GM19328 (cell line): ENCODE results near the gene THY1.
"Not testable (repeated sequence)": the region's sequence is repeated elsewhere in the genome, so short reads cannot be mapped to it uniquely, and the experiment has no call there.

Experiments
- ATAC-seq: cut with Tn5 transposase; IDR thresholded peaks from one replicate; pipeline ENCODE4 v1.9.1; 2021; ENCODE audit warnings: mild to moderate bottlenecking, moderate library complexity; ENCODE audit not compliant: unreplicated experiment

THY1 gene

DNA sequence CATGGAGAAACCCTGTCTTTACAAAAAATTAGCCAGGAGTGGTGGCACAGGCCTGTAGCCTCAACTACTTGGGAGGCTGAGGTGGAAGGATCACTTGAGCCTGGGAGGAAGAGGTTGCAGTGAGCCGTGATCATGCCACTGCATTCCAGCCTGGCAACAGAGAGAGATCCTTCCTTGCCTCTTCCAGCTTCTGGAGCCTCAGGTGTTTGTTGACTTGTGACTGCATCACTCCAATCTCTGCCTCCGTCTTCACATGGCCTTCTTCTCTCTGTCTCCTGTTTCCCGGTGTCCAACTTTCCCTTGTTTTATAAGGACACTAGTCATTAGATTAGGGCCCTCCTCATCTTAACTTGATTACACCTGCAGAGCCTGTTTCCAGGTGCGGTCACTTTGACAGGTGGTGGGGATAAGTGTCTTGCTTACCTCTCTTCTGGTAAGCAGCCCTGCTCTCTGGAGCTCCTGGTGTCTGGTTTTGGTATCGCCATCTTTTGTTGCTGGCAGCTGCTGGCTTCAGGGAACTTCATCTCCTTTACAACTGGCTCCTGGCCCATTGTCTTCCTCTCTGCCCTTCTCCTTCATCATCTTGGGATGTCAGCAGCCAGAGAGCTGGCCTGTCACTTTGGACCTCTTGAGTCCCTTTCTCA, 33.2 kb downstream of the THY1 start:
- ATAC-seq, result no peak

DNA sequence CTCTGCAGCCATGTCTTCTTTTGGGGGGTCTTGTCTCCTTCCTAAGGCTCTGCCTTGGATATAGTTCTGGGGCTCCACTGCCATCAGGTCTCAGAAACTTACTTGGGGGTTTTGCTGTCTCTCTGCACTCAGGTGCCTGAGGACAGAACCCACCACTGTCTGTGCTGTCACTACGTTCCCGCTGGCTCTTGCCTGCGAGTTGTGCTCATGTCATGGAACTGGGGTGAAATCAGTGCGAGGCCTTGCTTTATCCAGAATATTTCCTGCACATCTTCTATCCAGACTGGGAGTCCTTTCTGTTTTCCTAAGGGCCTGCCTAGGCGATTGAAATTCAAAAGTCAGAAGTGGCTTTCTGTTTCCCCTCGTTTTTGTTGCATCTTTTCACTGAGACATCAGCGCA, 34.9 kb downstream of the THY1 start:
- no peak for ATAC-seq

DNA sequence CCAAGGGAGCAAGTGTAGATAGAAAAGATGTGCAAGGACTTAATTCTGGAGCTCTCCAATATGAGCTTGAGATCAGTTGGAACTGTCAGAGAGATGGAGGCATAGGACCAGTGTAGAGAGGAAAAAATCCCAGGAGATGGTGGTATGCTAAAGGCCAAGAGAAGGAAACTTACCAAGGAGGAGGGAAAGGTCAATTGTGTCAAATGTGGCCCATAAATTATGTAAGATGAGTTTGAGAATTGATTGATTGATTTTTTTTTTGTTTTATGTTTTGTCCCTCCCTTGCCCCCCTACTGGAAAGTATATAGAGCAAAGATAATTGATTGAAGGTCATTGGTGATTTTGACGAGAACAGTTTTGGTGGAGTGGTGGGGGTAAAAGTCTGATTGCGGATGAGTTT, 38.6 kb downstream of the THY1 start:
- no peak for ATAC-seq

DNA sequence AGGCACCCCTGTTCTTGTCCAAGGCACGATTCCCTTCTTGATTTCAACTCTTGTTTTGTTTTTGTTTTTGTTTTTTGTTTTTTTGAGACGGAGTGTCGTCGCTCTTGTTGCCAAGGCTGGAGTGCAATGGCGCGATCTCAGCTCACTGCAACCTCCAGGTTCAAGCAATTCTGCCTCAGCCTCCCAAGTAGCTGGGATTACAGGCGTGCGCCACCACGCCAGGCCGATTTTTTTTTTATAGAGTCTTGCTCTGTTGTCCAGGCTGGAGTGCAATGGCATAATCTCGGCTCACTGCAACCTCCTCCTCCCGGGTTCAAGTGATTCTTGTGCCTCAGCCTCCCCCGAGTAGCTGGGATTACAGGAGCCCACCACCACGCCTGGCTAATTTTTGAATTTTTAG, 40.5 kb downstream of the THY1 start:
- not testable (repeated sequence) for ATAC-seq

- no peak for ATAC-seq
Observed at GRCh38 chr11:119382101-119382500, 40.9 kb downstream of the THY1 start.

GRCh38 chr11:119381181-119381988, 41.6 kb downstream of the THY1 start, which contains the start of gene USP2:
TSS of gene USP2 (minus strand) at chr11:119381690. CDS start at chr11:119373480, 8,210 bp downstream.
- peak; percentile 92 for ATAC-seq

GRCh38 chr11:119380827-119381180, 42.2 kb downstream of the THY1 start:
- no peak for ATAC-seq

- ATAC-seq, result no peak
Observed at GRCh38 chr11:119380160-119380826, 42.7 kb downstream of the THY1 start.

DNA sequence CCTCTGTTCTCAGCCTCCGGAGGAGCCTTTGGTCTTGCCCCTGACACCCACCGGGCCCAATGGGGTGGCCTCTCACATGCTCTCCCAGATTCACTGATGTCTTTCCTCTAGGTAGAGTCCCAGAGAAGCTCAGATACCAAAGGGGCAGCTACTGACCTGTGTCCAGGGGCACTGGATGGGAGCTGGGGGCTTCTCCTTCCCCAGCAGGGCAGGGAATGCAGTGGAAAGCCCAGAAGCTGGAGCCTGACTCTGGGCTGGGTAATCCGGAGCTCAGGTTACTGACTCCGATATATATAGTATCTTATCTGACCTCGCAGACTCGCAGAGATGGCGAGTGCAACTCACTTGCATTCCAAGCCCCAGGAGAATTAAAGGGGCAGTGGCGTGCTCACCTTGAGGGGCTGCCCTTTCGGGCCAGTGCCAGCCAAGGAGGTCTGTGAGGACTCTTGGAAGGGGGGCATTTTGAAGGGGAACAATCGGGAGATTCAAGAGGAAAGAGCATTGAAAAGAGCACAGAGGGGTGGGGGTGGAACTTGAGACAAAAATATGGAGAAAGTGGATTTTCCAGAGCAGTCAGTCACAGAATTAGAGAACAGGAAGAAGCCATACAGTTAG, 44.0 kb downstream of the THY1 start:
- no peak for ATAC-seq

- no peak for ATAC-seq
Observed at GRCh38 chr11:119377961-119378667, 44.9 kb downstream of the THY1 start.

- no peak for ATAC-seq
Observed at GRCh38 chr11:119377112-119377901, 45.7 kb downstream of the THY1 start.

DNA sequence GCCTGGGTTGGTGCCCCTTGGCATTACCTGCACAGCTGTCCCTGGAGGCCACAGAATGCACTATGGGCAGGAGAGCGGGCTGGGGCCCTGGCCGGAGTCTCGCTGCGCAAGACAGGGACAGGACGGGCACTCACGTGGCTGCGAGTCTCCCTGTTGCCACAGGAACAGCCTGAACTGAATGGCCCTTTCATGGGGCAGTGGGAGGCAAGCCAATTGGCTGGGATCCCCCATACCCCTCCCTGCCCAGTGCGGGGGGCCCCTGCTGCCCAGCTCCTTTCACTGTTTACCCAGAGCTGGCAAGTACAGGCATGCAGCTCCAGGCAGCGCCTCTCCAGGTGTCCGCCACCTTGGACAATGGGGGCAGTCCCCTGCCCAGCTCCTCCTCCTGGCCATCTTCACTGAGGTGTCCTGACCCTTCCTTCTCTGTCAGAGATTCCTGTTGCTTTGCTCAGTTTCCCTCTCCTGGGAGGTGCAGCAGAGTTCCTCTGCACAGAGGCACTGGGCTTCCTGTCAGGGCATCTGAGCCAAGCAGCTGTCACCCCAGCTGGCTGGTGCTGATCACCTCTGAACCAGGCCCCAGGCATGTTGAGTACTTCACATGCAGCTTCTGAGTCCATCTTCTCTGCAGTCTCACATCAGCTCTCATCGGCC, 46.6 kb downstream of the THY1 start:
- no peak for ATAC-seq

DNA sequence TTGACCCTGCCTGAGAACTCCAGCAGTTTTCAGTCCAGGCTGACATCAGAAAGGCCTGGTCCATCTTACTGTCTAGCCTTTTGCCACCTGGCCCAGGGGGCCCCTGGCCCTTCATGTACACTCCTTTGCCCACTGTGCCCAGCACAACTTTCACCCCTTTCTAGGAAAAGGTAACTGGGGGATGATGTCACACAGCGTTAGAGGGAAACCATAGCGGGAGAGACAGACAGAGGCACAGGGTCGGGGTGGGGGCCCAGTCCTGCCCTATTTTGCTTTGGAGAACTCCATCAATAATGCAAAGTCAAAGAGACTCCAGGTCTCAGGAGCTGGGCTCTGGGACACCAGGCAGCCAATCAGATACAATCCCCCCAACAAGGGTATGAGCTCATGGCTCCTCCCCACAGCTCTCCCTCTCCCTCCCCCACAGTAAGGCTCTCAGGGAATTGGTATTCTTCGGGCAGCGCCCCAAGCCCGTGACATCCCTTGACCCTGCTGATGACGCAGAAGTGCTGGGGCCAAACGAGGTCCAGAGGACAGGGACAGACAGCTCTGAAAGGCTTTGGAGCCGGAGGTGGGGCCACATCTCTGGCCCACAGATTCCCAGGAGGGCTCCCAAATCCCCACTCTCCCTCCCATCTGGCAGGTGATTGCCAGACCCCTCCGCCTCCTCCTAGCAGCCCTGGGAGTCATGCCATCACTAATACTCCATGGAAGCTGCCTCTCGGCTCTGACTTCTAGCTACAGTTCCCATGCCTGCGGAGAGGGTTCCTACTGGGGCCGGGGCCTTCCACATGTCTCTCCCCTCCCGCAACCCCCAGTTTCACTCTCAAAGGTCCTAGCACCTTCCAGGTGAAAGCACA, 47.4 kb downstream of the THY1 start:
- ATAC-seq, result no peak

DNA sequence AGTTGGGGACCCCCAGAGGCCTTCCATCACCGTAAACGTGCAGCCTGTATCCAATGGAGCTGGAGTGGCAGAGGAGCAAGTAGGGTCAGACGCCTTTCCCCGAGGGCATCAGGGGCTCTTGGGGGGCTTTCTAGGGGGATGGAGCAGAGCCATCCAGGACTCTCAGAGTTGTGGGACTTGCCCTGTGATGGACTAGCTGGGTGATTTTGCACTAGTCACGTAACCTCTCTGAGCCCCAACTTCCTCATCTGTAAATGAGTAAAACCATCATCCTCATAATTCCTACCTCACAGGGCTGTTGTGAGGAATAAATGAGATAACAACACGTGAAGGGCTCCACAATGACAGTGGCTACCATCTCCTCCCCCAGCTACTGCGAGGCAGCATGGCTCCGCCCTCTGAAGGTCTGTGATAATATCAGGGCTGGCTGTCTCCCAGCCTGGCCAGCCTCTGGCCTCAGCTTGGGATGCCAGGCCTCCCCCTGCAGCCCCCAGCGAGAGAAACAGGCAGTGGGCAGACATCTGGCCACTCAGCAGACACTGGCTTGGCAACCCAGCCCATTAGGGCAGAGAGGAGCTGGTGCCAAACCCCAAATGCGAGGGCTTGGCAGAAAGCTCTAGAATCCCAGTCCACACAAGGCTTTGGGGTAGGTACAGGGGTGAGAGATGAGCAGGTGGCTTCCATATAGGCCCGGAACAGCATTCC, 48.2 kb downstream of the THY1 start:
- ATAC-seq, result no peak

- no peak for ATAC-seq
Observed at GRCh38 chr11:119373921-119374631, 48.9 kb downstream of the THY1 start.

DNA sequence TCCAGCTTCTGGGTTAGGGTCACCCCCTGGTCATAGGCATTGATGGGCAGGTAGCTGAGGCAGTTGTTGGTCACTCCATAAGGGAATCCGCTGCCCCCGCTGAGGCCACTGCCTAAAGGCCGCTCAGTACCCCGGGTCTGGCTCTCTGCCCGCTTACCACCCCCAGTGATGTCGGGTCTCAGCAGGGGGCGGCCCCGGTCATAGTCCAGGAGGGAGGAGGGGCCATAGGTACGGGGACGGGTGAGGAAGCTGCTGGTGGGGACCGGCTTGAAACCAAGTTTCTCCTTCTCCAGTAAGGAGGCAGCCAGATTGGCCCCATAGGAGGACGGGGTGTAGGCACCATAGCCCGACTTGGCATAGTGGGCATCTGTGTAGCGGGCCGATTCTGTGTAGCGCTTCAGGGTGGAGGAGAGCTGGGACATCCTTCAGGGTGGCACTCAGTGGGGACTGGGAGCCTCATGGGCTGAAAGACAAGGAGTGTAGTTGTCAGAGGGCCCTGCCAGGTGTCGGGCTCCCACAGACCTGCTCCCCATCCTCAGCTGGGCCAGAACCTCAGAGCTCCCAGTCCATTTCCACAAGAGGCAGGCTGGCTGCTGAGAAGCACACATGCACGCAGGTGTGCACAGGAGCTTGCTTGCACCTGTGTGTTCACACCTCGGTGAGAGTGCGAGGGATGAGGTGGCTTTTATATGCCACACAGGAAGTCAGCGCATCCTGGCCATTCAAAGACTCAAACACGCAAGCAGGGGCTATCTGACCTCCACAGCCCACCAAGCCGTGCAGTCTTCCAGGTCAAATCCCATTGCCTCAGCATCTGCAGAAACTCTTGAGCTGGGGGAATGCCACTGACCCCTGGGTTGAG, 49.7 kb downstream of the THY1 start:
- no peak for ATAC-seq
